Measurements from ENCODE around the gene DDX4. TPM values are rescaled to one million over a fixed set of nuclear protein-coding genes. Genes with fewer than 3 reads are reported as not detected.

DDX4 gene
- total RNA-seq, 1 donor from 2014 or later, result not detected

GRCh38 chr5:55731848-55732247, 6.0 kb upstream of the DDX4 start:
- TF ChIP-seq CTCF (IDR thresholded peaks at IDR 0.05), result no peak
- Mint-ChIP-seq H3K36me3 (ENCODE audit: unreplicated experiment) (no peaks in the 10 kb centered on the region), H3K9me3 (ENCODE audit: unreplicated experiment) (no peaks in the 10 kb centered on the region), H3K4me1 (ENCODE audit: unreplicated experiment) (no peaks in the 10 kb centered on the region), H3K4me3 (ENCODE audit: unreplicated experiment) (no peak overlapping the region), H3K27me3 (ENCODE audit: unreplicated experiment) (peaks cover 31% of the 10 kb centered on the region), H3K27ac (ENCODE audit: unreplicated experiment) (no peak overlapping the region)
- DNase-seq (ENCODE audit: extremely low spot score, unreplicated experiment), result no peak

GRCh38 chr5:55732585-55732984, 5.3 kb upstream of the DDX4 start:
- no peak overlapping the region for H3K4me3 Mint-ChIP-seq (ENCODE audit: unreplicated experiment)
- H3K27ac Mint-ChIP-seq (ENCODE audit: unreplicated experiment), result no peak overlapping the region
- H3K4me1 Mint-ChIP-seq (ENCODE audit: unreplicated experiment), result no peaks in the 10 kb centered on the region
- DNase-seq (ENCODE audit: extremely low spot score, unreplicated experiment), result no peak
- H3K27me3 Mint-ChIP-seq (ENCODE audit: unreplicated experiment), result peaks cover 31% of the 10 kb centered on the region
- H3K36me3 Mint-ChIP-seq (ENCODE audit: unreplicated experiment), result no peaks in the 10 kb centered on the region
- H3K9me3 Mint-ChIP-seq (ENCODE audit: unreplicated experiment), result no peaks in the 10 kb centered on the region
- TF ChIP-seq CTCF (IDR thresholded peaks at IDR 0.05), result no peak

GRCh38 chr5:55734658-55735057, 3.2 kb upstream of the DDX4 start:
- H3K4me1 Mint-ChIP-seq (ENCODE audit: unreplicated experiment), result no peaks in the 10 kb centered on the region
- no peaks in the 10 kb centered on the region for H3K9me3 Mint-ChIP-seq (ENCODE audit: unreplicated experiment)
- H3K27me3 Mint-ChIP-seq (ENCODE audit: unreplicated experiment), result peaks cover 38% of the 10 kb centered on the region
- no peak for DNase-seq (ENCODE audit: extremely low spot score, unreplicated experiment)
- no peak overlapping the region for H3K4me3 Mint-ChIP-seq (ENCODE audit: unreplicated experiment)
- H3K27ac Mint-ChIP-seq (ENCODE audit: unreplicated experiment), result no peak overlapping the region
- no peaks in the 10 kb centered on the region for H3K36me3 Mint-ChIP-seq (ENCODE audit: unreplicated experiment)
- no peak for TF ChIP-seq CTCF (IDR thresholded peaks at IDR 0.05)

GRCh38 chr5:55742778-55743177, 4.9 kb downstream of the DDX4 start:
- H3K4me3 Mint-ChIP-seq (ENCODE audit: unreplicated experiment), result no peak overlapping the region
- H3K36me3 Mint-ChIP-seq (ENCODE audit: unreplicated experiment), result no peaks in the 10 kb centered on the region
- H3K27ac Mint-ChIP-seq (ENCODE audit: unreplicated experiment), result no peak overlapping the region
- H3K4me1 Mint-ChIP-seq (ENCODE audit: unreplicated experiment), result no peaks in the 10 kb centered on the region
- H3K27me3 Mint-ChIP-seq (ENCODE audit: unreplicated experiment), result peaks cover 66% of the 10 kb centered on the region
- DNase-seq (ENCODE audit: extremely low spot score, unreplicated experiment), result no peak
- H3K9me3 Mint-ChIP-seq (ENCODE audit: unreplicated experiment), result no peaks in the 10 kb centered on the region
- no peak for TF ChIP-seq CTCF (IDR thresholded peaks at IDR 0.05)

- no peak for DNase-seq (ENCODE audit: extremely low spot score, unreplicated experiment)
- Mint-ChIP-seq H3K27ac (ENCODE audit: unreplicated experiment) (no peak overlapping the region), H3K36me3 (ENCODE audit: unreplicated experiment) (no peaks in the 10 kb centered on the region), H3K4me1 (ENCODE audit: unreplicated experiment) (no peaks in the 10 kb centered on the region), H3K4me3 (ENCODE audit: unreplicated experiment) (no peak overlapping the region), H3K9me3 (ENCODE audit: unreplicated experiment) (no peaks in the 10 kb centered on the region), H3K27me3 (ENCODE audit: unreplicated experiment) (peaks cover 61% of the 10 kb centered on the region)
- TF ChIP-seq CTCF (IDR thresholded peaks at IDR 0.05), result no peak
Observed at GRCh38 chr5:55747778-55748318, 10.0 kb downstream of the DDX4 start.

All from osteocyte (in vitro differentiated cells).